Upper lobe of left lung (tissue), 6 donors: ENCODE results near the gene ZNF215. TPM values are rescaled to one million over a fixed set of nuclear protein-coding genes. Genes with fewer than 3 reads are reported as not detected.
"Not testable (repeated sequence)": the region's sequence is repeated elsewhere in the genome, so short reads cannot be mapped to it uniquely, and the experiment has no call there.

Source experiments
- ATAC-seq, 2 donors: fragments of 200-7000 bp; cut with Tn5 transposase; one replicate each; pipeline ENCODE4 v1.9.1; 2022; ENCODE audit warnings: mild to moderate bottlenecking in 2 of 2, moderate library complexity in 2 of 2; ENCODE audit not compliant: low FRiP score in 2 of 2
- DNase-seq, 2 donors: peaks; one replicate each; pipeline ENCODE4 v3.0.0-alpha.2; 2019 to 2020
- H3K27ac ChIP-seq, 4 donors: fragments of 200-600 bp; sonication (generic); one replicate each; pipeline ENCODE4 v1.5.1; 2016 to 2019
- H3K27me3 ChIP-seq, 4 donors: fragments of 200-600 bp; sonication (generic); one replicate each; pipeline ENCODE4 v1.5.1; 2017 to 2019
- H3K36me3 ChIP-seq, 4 donors: fragments of 200-600 bp; sonication (generic); one replicate each; pipeline ENCODE4 v1.5.1; 2016 to 2019
- H3K4me1 ChIP-seq, 4 donors: fragments of 200-600 bp; sonication (generic); one replicate each; pipeline ENCODE4 v1.5.1; 2018 to 2019
- H3K4me3 ChIP-seq, 4 donors: fragments of 200-600 bp; sonication (generic); one replicate each; pipeline ENCODE4 v1.5.1; 2017 to 2019; ENCODE audit warnings: mild to moderate bottlenecking in 2 of 4, moderate library complexity in 1 of 4
- H3K9me3 ChIP-seq, 4 donors: fragments of 200-600 bp; sonication (generic); one replicate each; pipeline ENCODE4 v1.5.1; 2018 to 2019
- CTCF ChIP-seq, 6 experiments: fragments of 450-650 bp in 4 of 6; fragments of 200-600 bp in 2 of 6; sonication (generic) in 2 of 6; IDR thresholded peaks; one replicate each; pipeline ENCODE4 v1.5.1; 2016 to 2019; ENCODE audit warnings: antibody characterized with exemption in 6 of 6
- EP300 ChIP-seq, 4 donors: sonication (generic); formaldehyde crosslinking; IDR thresholded peaks; one replicate each; pipeline ENCODE4 v1.5.1; 2017; ENCODE audit warnings: antibody characterized with exemption in 4 of 4, control low read depth in 2 of 4
- POLR2A ChIP-seq, 4 donors: fragments of 450-650 bp; IDR thresholded peaks; one replicate each; pipeline ENCODE4 v1.5.1; 2016 to 2017; ENCODE audit warnings: antibody characterized with exemption in 4 of 4, mild to moderate bottlenecking in 2 of 4
- POLR2AphosphoS5 ChIP-seq, 2 donors: sonication (generic); formaldehyde crosslinking; IDR thresholded peaks; one replicate each; pipeline ENCODE4 v1.5.1; 2017; ENCODE audit warnings: antibody characterized with exemption in 2 of 2
- WGBS, 2 donors: methylation state at CpG; one replicate each; pipeline ENCODE4 v1.1.5; 2017 to 2018; 5-methylcytosine and 5-hydroxymethylcytosine counted together
- total RNA-seq, 6 donors: library from RNA; depleted of rRNA in 4 of 6; stranded (reverse); fragments of >200 nt in 4 of 6; gene quantifications; one replicate each; pipeline versions ENCODE4 v1.1.0 to v1.2.1, GENCODE V29; 2016 to 2021
- donor health status: DM: no; HTN: no; CAD: no; lungs with moderate emphysema.
- donor health status: DM: no; HTN: yes; CAD: no; lungs with severe emphysema.

ZNF215 gene
- total RNA-seq, 6 donors from 2014 or later = 0.55 to 4.0 (median 2.2) TPM

GRCh38 chr11:6962141-6962540 lies 35.9 kb downstream of the ZNF215 start:
- no peaks in the 10 kb centered on the region for H3K27me3 ChIP-seq
- no peaks in the 10 kb centered on the region for H3K4me1 ChIP-seq
- no peak overlapping the region for H3K27ac ChIP-seq
- no peaks in the 10 kb centered on the region for H3K9me3 ChIP-seq
- TF ChIP-seq POLR2A (IDR thresholded peaks at IDR 0.05) (no peak), POLR2AphosphoS5 (IDR thresholded peaks at IDR 0.05) (no peak), CTCF (IDR thresholded peaks at IDR 0.05) (no peak), EP300 (IDR thresholded peaks at IDR 0.05) (no peak)
- no peaks in the 10 kb centered on the region for H3K36me3 ChIP-seq
- DNase-seq (no peak), ATAC-seq (no peak)
- no peak overlapping the region for H3K4me3 ChIP-seq

- WGBS, 2 donors = 90 to 92% methylated on average over 1 of the region's 1 CpG
- H3K4me3 ChIP-seq = no peak overlapping the region
- TF ChIP-seq POLR2A (IDR thresholded peaks at IDR 0.05) (no peak), POLR2AphosphoS5 (IDR thresholded peaks at IDR 0.05) (no peak), EP300 (IDR thresholded peaks at IDR 0.05) (no peak), CTCF (IDR thresholded peaks at IDR 0.05) (no peak)
- DNase-seq (no peak), ATAC-seq (no peak)
- no peaks in the 10 kb centered on the region for H3K4me1 ChIP-seq
- H3K36me3 ChIP-seq = no peaks in the 10 kb centered on the region
- no peaks in the 10 kb centered on the region for H3K9me3 ChIP-seq
- H3K27me3 ChIP-seq = no peaks in the 10 kb centered on the region
- no peak overlapping the region for H3K27ac ChIP-seq
Observed at GRCh38 chr11:6962673-6963072, 36.4 kb downstream of the ZNF215 start.

- no peaks in the 10 kb centered on the region for H3K36me3 ChIP-seq
- no peak overlapping the region for H3K27ac ChIP-seq
- H3K27me3 ChIP-seq = no peaks in the 10 kb centered on the region
- 89 to 94% methylated on average over 1 of the region's 1 CpG for WGBS, 2 donors
- H3K9me3 ChIP-seq = peaks cover 0 to 3% (median 0%) of the 10 kb centered on the region in 4 donors
- no peak for TF ChIP-seq POLR2AphosphoS5 (IDR thresholded peaks at IDR 0.05)
- no peak for TF ChIP-seq POLR2A (IDR thresholded peaks at IDR 0.05)
- TF ChIP-seq EP300 (IDR thresholded peaks at IDR 0.05) = no peak
- TF ChIP-seq CTCF (IDR thresholded peaks at IDR 0.05) = no peak
- no peak for DNase-seq
- no peak overlapping the region for H3K4me3 ChIP-seq
- ATAC-seq = no peak
- H3K4me1 ChIP-seq = no peaks in the 10 kb centered on the region
Observed at GRCh38 chr11:6968816-6969215, 42.6 kb downstream of the ZNF215 start.

GRCh38 chr11:6969854-6970253 lies 43.6 kb downstream of the ZNF215 start:
- H3K27me3 ChIP-seq, ATAC-seq, H3K27ac ChIP-seq, H3K36me3 ChIP-seq, DNase-seq, H3K9me3 ChIP-seq, H3K4me3 ChIP-seq, H3K4me1 ChIP-seq: not testable (repeated sequence)
- WGBS, 2 donors = 65 to 78% methylated on average over 4 of the region's 4 CpGs

- Histone ChIP-seq H3K9me3 (no peaks in the 10 kb centered on the region), H3K4me3 (no peak overlapping the region), H3K27me3 (no peaks in the 10 kb centered on the region), H3K36me3 (no peaks in the 10 kb centered on the region), H3K4me1 (no peaks in the 10 kb centered on the region), H3K27ac (no peak overlapping the region)
- DNase-seq = no peak
- ATAC-seq = no peak
- no peak for TF ChIP-seq POLR2A (IDR thresholded peaks at IDR 0.05)
- no peak for TF ChIP-seq POLR2AphosphoS5 (IDR thresholded peaks at IDR 0.05)
- TF ChIP-seq EP300 (IDR thresholded peaks at IDR 0.05) = no peak
- TF ChIP-seq CTCF (IDR thresholded peaks at IDR 0.05) = no peak
- 75% methylated on average over 2 of the region's 2 CpGs for WGBS, 2 donors
Observed at GRCh38 chr11:6979365-6979764, 53.1 kb downstream of the ZNF215 start.
